ENCODE results near the gene STRBP.
"Not testable (repeated sequence)": the region's sequence is repeated elsewhere in the genome, so short reads cannot be mapped to it uniquely, and the experiment has no call there.

Gene STRBP

GRCh38 chr9:123246534-123246933, 21.9 kb downstream of the STRBP start:
- no peak for DNase-seq

- no peak for DNase-seq
These were observed 28.7 kb downstream of the STRBP start for GRCh38 chr9:123239726-123240125.

GRCh38 chr9:123238365-123238764, 30.0 kb downstream of the STRBP start:
- no peak for DNase-seq

GRCh38 chr9:123237220-123237619, 31.2 kb downstream of the STRBP start:
- DNase-seq = no peak

GRCh38 chr9:123235448-123235847, 32.9 kb downstream of the STRBP start:
- DNase-seq = no peak

GRCh38 chr9:123234853-123235252, 33.5 kb downstream of the STRBP start:
- no peak for DNase-seq

GRCh38 chr9:123232332-123232731, 36.1 kb downstream of the STRBP start:
- no peak for DNase-seq

GRCh38 chr9:123231421-123231820, 37.0 kb downstream of the STRBP start:
- no peak for DNase-seq

GRCh38 chr9:123228967-123229366, 39.4 kb downstream of the STRBP start:
- no peak for DNase-seq

GRCh38 chr9:123225995-123226394, 42.4 kb downstream of the STRBP start:
- DNase-seq = no peak

- DNase-seq = peak; percentile 77
These were observed 43.0 kb downstream of the STRBP start for GRCh38 chr9:123225374-123225813.

- DNase-seq = no peak
These were observed 48.3 kb downstream of the STRBP start for GRCh38 chr9:123220127-123220526.

GRCh38 chr9:123218831-123219230, 49.6 kb downstream of the STRBP start:
- DNase-seq = no peak

GRCh38 chr9:123217128-123217654, 51.2 kb downstream of the STRBP start:
- no peak for DNase-seq

- no peak for DNase-seq
These were observed 52.1 kb downstream of the STRBP start for GRCh38 chr9:123216251-123216797.

- no peak for DNase-seq
These were observed 57.3 kb downstream of the STRBP start for GRCh38 chr9:123211081-123211480.

- DNase-seq = no peak
These were observed 59.7 kb downstream of the STRBP start for GRCh38 chr9:123208626-123209174.

GRCh38 chr9:123206065-123206464, 62.3 kb downstream of the STRBP start:
- DNase-seq = no peak

- DNase-seq = no peak
These were observed 67.3 kb downstream of the STRBP start for GRCh38 chr9:123201083-123201482.

- DNase-seq = not testable (repeated sequence)
These were observed 67.9 kb downstream of the STRBP start for GRCh38 chr9:123200469-123200868.

- no peak for DNase-seq
These were observed 72.3 kb downstream of the STRBP start for GRCh38 chr9:123196124-123196523.

GRCh38 chr9:123194023-123194422, 74.4 kb downstream of the STRBP start:
- no peak for DNase-seq

- DNase-seq = no peak
These were observed 76.7 kb downstream of the STRBP start for GRCh38 chr9:123191680-123192079.

GRCh38 chr9:123191260-123191659, 77.1 kb downstream of the STRBP start:
- no peak for DNase-seq

GRCh38 chr9:123187131-123187530, 81.3 kb downstream of the STRBP start:
- DNase-seq = no peak

Data from CD4-positive, alpha-beta T cell treated with Interleukin-4 for 4 hours (primary cell).